GM21619 (cell line): Measurements from ENCODE around the gene OPRL1.
"Not testable (repeated sequence)": the region's sequence is repeated elsewhere in the genome, so short reads cannot be mapped to it uniquely, and the experiment has no call there.

Source experiments
- ATAC-seq: cut with Tn5 transposase; IDR thresholded peaks from one replicate; pipeline ENCODE4 v1.9.1; 2021; ENCODE audit not compliant: unreplicated experiment

OPRL1 gene

GRCh38 chr20:64114356-64114971, 34.6 kb downstream of the OPRL1 start:
- ATAC-seq, result no peak

DNA sequence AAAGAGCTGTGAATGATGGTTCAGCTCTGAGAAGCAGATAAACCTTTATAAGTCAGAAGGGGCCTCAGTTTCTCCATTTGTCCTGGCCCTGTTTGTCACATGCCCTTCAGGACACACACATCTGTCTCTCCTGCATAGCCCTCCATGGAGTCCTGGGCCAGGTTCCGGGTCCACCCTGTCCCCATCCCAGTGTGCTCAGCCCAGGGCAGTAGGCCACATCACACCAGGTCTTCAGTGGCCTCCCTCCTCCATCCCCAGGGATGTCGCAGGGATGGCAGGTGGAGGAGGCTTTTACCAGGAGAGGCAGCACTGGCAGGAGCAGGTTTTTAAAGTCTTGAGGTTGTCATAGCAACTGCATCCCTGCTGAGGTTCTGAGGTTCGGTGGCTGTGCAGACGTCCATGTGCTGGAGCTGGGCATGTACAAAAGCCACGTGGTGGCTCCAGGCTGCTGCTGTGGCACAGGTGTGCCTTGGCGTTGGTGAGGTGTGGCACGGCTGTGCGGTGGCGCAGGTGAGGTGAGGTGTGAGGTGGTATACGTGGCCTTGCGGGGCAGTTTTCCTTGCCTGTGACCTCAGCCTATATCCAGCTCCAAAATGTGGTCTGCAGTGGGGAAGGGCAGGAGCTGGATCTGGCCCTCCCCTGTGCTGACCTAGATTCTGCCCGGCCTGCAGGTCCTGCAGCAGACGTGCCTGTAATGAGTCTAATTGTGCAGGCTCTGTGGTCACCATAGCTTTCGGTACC, 35.5 kb downstream of the OPRL1 start:
- no peak for ATAC-seq

- no peak for ATAC-seq
Observed at GRCh38 chr20:64116016-64116415, 36.1 kb downstream of the OPRL1 start.

DNA sequence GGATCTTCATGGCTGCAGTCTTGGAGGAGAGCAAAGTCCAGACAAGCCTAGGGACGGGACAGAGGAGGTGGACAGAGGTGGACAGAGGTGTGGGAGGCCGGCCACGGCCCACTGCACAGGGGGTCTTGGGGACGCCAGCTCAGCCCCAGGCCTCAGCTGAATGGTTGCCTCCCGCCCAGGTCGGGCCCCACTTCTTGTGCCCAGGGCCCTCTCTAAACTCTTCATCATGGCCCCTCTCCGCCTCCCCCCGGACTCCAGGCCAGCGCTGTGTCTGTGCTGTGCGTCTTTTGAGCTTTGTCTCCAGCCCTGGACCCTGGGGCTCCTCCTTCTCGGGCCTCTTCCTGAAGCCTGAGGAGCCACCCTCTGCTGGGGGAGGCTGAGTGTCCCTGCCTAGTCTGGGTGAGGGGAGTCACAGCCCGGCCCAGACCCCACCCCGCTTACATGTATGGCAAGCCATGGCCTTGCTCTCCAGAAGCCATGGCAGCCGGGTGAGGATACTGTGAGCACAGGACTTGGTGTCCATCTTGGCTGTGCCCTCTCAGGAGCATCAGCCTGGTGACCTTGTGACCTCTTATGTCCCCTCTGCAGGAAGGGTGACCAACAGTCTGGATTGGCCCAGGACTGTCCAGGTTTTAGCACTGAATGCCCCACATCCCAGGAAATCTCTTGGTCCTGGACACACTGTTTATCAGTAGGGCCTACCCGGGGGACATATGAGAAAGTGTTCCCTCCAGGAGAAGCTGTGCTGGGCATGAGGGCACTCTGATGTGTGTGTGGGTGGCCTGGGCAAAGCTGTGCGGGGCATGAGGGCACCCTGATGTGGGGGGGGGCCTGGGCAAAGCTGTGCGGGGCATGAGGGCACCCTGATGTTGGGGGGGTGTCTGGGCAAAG, 36.9 kb downstream of the OPRL1 start:
- no peak for ATAC-seq

- ATAC-seq, result not testable (repeated sequence)
Observed at GRCh38 chr20:64117432-64117777, 37.5 kb downstream of the OPRL1 start.

- no peak for ATAC-seq
Observed at GRCh38 chr20:64119301-64119680, 39.4 kb downstream of the OPRL1 start.

GRCh38 chr20:64119681-64120341, 39.9 kb downstream of the OPRL1 start:
- no peak for ATAC-seq

DNA sequence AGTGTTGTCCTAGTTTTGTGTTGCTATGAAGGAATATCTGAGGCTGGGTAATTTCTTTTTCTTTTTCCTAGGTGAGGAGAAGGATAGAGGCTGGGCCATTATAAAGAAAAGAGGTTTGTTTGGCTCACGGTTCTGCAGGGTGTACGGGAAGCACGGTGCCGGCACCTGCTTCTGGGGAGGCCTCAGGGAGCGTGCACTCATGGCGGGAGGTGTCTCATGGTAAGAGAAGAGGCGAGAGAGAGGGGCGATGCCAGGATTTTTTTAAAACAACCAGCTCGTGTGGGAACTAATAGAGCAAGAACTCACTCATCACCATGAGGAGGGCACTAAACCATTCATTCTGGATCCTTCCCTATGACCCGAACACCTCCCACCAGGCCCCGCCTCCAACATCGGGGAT, 41.7 kb downstream of the OPRL1 start:
- ATAC-seq, result no peak

DNA sequence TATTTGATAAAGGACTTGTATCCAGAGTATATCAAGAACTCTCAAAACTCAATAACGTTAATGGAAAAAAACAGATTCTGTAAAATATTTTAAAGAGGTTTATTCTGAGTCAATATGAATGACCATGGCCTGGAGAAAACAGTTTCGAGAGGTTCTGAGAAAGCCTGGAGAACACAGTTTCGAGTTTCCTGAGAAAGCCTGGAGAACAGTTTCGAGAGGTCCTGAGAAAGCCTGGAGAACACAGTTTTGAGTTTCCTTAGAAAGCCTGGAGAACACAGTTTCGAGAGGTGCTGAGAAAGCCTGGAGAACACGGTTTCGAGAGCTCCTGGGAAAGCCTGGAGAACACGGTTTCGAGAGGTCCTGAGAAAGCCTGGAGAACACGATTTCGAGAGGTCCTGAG, 43.0 kb downstream of the OPRL1 start:
- ATAC-seq, result not testable (repeated sequence)

GRCh38 chr20:64123517-64123916, 43.6 kb downstream of the OPRL1 start:
- not testable (repeated sequence) for ATAC-seq

- no peak for ATAC-seq
Observed at GRCh38 chr20:64129146-64129782, 49.4 kb downstream of the OPRL1 start.

GRCh38 chr20:64130271-64130670, 50.4 kb downstream of the OPRL1 start:
- ATAC-seq, result no peak

DNA sequence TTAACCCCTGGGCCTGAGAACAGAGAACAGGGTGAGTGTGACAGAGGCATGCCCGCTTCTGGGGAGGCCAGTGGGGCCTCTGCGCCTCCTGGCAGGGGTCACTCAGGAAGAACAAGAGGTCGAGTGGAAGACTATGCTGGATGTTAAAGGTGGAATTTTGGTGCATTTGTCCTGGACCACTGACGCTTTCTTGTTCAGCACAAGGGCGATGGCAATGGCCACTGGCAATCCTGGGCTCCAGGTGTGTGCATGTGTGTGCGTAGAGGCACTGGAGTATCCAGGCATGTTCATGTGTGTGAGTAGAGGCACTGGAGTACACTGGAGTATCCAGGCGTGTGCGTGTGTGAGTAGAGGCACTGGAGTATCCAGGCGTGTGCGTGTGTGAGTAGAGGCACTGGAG, 51.0 kb downstream of the OPRL1 start:
- ATAC-seq, result no peak

- no peak for ATAC-seq
Observed at GRCh38 chr20:64131406-64131805, 51.5 kb downstream of the OPRL1 start.

- ATAC-seq, result no peak
Observed at GRCh38 chr20:64133951-64134407, 54.1 kb downstream of the OPRL1 start.

GRCh38 chr20:64134744-64135143, 54.9 kb downstream of the OPRL1 start:
- ATAC-seq, result not testable (repeated sequence)

- ATAC-seq, result no peak
Observed at GRCh38 chr20:64136004-64136710, 56.3 kb downstream of the OPRL1 start.

- ATAC-seq, result no peak
Observed at GRCh38 chr20:64137598-64138031, 57.7 kb downstream of the OPRL1 start.

DNA sequence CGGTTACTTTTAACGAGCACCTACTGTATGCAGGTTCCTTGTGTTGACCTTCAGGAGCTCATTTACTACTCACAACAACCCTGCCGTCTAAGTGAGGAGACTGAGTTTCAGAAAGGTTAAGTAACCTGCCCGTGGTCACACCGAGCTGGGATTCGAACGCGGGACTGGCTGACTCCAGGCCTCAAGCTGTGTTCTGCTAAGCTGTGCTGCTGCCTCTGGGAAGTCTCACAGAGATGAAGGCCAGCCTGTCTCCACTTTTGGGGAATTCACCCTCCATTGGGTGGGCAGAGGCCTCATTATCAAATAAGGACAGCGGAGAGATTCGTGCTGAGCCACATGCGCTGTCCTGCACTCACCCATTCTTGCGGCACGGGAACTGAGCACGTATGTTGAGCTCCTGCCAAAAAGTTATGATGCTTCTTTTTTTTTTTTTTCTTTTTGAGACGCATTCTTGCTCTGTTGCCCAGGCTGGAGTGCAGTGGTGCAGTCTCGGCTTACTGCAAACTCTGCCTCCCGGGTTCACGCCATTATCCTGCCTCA, 58.5 kb downstream of the OPRL1 start:
- ATAC-seq, result no peak
